ENCODE measurements around the gene GBF1.

- no peak for TF ChIP-seq CTCF (IDR thresholded peaks at IDR 0.05)
- no peak for TF ChIP-seq POLR2A (IDR thresholded peaks at IDR 0.05)
Measured at GRCh38 chr10:102421757-102422512, 176.6 kb downstream of the GBF1 start.
